Neutrophil (primary cell): ENCODE results near the gene PPP2R5C.

Source experiments
- H3K27ac ChIP-seq: fragments of 200-600 bp; sonication (generic); 2 replicates; pipeline ENCODE4 v1.5.1; 2016; ENCODE audit warnings: mild to moderate bottlenecking, moderate library complexity
- H3K27me3 ChIP-seq: fragments of 200-600 bp; sonication (generic); 2 replicates; pipeline ENCODE4 v1.6.0; 2016; ENCODE audit warnings: mild to moderate bottlenecking
- H3K36me3 ChIP-seq: fragments of 200-600 bp; sonication (generic); 2 replicates; pipeline ENCODE4 v1.5.1; 2017
- H3K4me1 ChIP-seq, 2 experiments: fragments of 200-600 bp in 1 of 2; sonication (generic) in 1 of 2; 1 replicate in 1 of 2; 2 replicates in 1 of 2; pipeline versions ENCODE4 v1.5.1 to v1.6.1; 2013 to 2016; ENCODE audit warnings: low read depth in 1 of 2, low read length in 1 of 2, mild to moderate bottlenecking in 1 of 2, moderate library complexity in 1 of 2; ENCODE audit not compliant: control insufficient read depth in 1 of 2, insufficient read depth in 1 of 2
- H3K4me3 ChIP-seq, 2 experiments: fragments of 200-600 bp in 1 of 2; sonication (generic) in 1 of 2; 1 replicate in 1 of 2; 2 replicates in 1 of 2; pipeline ENCODE4 v1.5.1; 2013 to 2016; ENCODE audit warnings: low read depth in 1 of 2, low read length in 1 of 2, mild to moderate bottlenecking in 1 of 2, moderate library complexity in 1 of 2
- H3K9me3 ChIP-seq: fragments of 200-600 bp; sonication (generic); 2 replicates; pipeline ENCODE4 v1.5.1; 2016
- TF ChIP-seq, protein P1 (sequence below): fragments of 200-600 bp; sonication (generic); IDR thresholded peaks from 2 replicates; pipeline ENCODE4 v1.5.1; 2016; ENCODE audit warnings: antibody characterized with exemption

Gene PPP2R5C

GRCh38 chr14:101761881-101762529 is 496 bp downstream of the PPP2R5C start:
- Histone ChIP-seq H3K27me3 (peaks cover 72% of the 10 kb centered on the region), H3K27ac (peak overlapping the region; percentile 83), H3K36me3 (peaks cover 33% of the 10 kb centered on the region), H3K4me3 (peak overlapping the region; percentile 72 to 75), H3K4me1 (peaks cover 14 to 15% of the 10 kb centered on the region in 2 experiments), H3K9me3 (no peaks in the 10 kb centered on the region)
- TF ChIP-seq, protein P1, sequence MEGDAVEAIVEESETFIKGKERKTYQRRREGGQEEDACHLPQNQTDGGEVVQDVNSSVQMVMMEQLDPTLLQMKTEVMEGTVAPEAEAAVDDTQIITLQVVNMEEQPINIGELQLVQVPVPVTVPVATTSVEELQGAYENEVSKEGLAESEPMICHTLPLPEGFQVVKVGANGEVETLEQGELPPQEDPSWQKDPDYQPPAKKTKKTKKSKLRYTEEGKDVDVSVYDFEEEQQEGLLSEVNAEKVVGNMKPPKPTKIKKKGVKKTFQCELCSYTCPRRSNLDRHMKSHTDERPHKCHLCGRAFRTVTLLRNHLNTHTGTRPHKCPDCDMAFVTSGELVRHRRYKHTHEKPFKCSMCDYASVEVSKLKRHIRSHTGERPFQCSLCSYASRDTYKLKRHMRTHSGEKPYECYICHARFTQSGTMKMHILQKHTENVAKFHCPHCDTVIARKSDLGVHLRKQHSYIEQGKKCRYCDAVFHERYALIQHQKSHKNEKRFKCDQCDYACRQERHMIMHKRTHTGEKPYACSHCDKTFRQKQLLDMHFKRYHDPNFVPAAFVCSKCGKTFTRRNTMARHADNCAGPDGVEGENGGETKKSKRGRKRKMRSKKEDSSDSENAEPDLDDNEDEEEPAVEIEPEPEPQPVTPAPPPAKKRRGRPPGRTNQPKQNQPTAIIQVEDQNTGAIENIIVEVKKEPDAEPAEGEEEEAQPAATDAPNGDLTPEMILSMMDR, result no peak

DNA sequence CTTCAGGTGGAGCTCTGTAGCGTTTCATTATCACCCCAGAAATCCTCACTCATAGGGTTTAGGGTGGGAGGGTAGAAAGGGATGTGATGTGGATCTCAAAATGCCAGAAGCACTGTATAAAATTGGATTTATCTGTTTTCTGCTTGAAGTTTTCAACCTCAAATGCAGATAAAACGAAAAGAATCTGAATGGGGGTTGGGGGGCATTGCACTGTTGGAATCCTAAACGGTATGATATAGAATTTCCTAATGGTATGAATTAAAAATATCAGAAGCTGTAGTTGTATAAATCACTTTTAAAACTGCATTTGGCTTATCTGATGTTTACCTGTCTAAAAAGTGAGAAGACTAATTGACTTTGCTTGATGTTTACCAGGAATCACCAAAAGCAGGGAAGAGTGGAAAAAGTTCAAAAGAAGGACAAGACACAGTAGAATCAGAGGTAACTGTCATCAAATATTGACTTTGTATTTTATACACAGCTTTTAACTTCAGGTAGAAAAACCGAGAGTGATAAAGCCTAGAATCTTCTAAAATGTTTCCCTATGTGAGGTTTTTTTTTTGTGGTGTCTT is 1.1 kb downstream of the PPP2R5C start:
- H3K36me3 ChIP-seq, result peaks cover 37% of the 10 kb centered on the region
- no peaks in the 10 kb centered on the region for H3K9me3 ChIP-seq
- H3K4me1 ChIP-seq, result peaks cover 14 to 15% of the 10 kb centered on the region in 2 experiments
- peaks cover 72% of the 10 kb centered on the region for H3K27me3 ChIP-seq
- H3K27ac ChIP-seq, result peak overlapping the region; percentile 83
- TF ChIP-seq, protein P1, result no peak
- peak overlapping the region; percentile 72 to 75 for H3K4me3 ChIP-seq

GRCh38 chr14:101763941-101764709 is 2.6 kb downstream of the PPP2R5C start:
- TF ChIP-seq, protein P1, result no peak
- H3K9me3 ChIP-seq, result no peaks in the 10 kb centered on the region
- H3K4me3 ChIP-seq, result no peak overlapping the region
- peaks cover 14 to 15% of the 10 kb centered on the region in 2 experiments for H3K4me1 ChIP-seq
- peaks cover 70% of the 10 kb centered on the region for H3K27me3 ChIP-seq
- H3K27ac ChIP-seq, result no peak overlapping the region
- peaks cover 37% of the 10 kb centered on the region for H3K36me3 ChIP-seq

DNA sequence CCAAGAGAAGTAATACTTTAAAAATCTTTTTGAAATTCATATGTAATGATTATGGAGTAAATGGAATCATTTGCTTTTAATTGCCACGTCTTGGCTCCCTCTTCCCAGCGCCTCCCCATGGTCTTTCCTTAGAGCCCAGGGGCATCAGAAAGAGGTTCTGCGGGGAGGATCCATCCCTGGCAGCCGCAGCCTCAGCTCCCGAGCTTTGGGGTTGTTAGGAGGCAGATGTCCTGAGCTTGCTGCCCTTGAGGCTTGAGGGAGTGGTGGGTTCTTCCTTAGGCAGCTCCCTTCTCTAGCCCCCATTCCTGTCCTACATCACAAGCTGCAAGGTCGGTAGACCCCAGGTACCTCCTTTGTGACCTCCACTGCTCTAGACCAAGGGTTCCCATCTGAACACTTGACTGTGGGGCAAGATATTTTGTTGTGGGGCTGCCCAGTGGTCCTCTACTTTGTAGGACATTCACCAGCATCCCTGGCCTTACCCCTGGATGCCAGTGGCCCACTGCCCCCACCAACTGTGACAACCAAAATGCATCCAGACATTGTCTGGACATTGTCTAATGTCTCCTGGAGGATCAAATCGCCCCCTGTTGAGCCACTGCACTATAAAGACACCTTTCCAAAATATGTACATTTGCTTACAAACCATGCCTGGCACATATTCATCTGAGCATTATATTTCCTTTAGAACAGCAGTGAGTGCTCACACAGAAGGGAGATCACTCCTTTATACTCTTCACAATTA is 6.3 kb downstream of the PPP2R5C start:
- Histone ChIP-seq H3K4me3 (no peak overlapping the region), H3K36me3 (peaks cover 37% of the 10 kb centered on the region), H3K27ac (no peak overlapping the region), H3K27me3 (peaks cover 54% of the 10 kb centered on the region), H3K4me1 (peaks cover 0 to 1% of the 10 kb centered on the region in 2 experiments), H3K9me3 (no peaks in the 10 kb centered on the region)
- TF ChIP-seq, protein P1, result no peak

- Histone ChIP-seq H3K4me3 (no peak overlapping the region), H3K36me3 (peaks cover 21% of the 10 kb centered on the region), H3K27me3 (peaks cover 33% of the 10 kb centered on the region), H3K4me1 (no peaks in the 10 kb centered on the region), H3K27ac (no peak overlapping the region), H3K9me3 (no peaks in the 10 kb centered on the region)
- TF ChIP-seq, protein P1, result no peak
Observed at GRCh38 chr14:101770183-101770582, 8.7 kb downstream of the PPP2R5C start.
